ENCODE measurements around the gene XRN2. TPM values are rescaled to one million over a fixed set of nuclear protein-coding genes. Genes with fewer than 3 reads are reported as not detected.
A peak's percentile ranks its signal among the peaks of the same experiment; 100 is the strongest.

Gene XRN2
- total and polyA plus RNA-seq, 2 donors from 2014 or later = 22.6 to 60.9 TPM

- Histone ChIP-seq H3K27me3 (ENCODE audit: control insufficient read depth, insufficient read depth, low read length) (peaks cover 72% of the 10 kb centered on the region), H3K9ac (ENCODE audit: low read length in 3 of 3) (no peak overlapping the region), H3K9me3 (ENCODE audit: control insufficient read depth in 2 of 3, insufficient read depth in 1 of 3, low read length in 3 of 3) (peaks cover 0 to 4% (median 0%) of the 10 kb centered on the region in 3 donors), H3K36me3 (ENCODE audit: control insufficient read depth in 2 of 3, insufficient read depth in 3 of 3, low read length in 3 of 3) (no peaks in the 10 kb centered on the region), H3K27ac (ENCODE audit: low read depth in 2 of 2, low read length in 2 of 2) (no peak overlapping the region), H3K4me3 (ENCODE audit: low read length in 3 of 3) (no peak overlapping the region), H3K4me1 (ENCODE audit: control insufficient read depth in 2 of 3, insufficient read depth in 2 of 3, low read depth in 1 of 3, low read length in 3 of 3) (no peaks in the 10 kb centered on the region)
- peak; percentile 28 to 64 (median 49) for DNase-seq
- no peak for TF ChIP-seq CTCF (IDR thresholded peaks at IDR 0.05; ENCODE audit: borderline replicate concordance, extremely low read depth, insufficient read depth)
- intact Hi-C loops (cut with DNase I) = no loop called here
- no peak for FAIRE-seq
Measured at GRCh38 chr20:21395666-21396598, 92.8 kb downstream of the XRN2 start.

- H3K27me3 ChIP-seq (ENCODE audit: control insufficient read depth, insufficient read depth, low read length) = peaks cover 74% of the 10 kb centered on the region
- H3K27ac ChIP-seq (ENCODE audit: low read depth in 2 of 2, low read length in 2 of 2) = no peak overlapping the region
- no peak overlapping the region for H3K4me3 ChIP-seq (ENCODE audit: low read length in 3 of 3)
- intact Hi-C loops (cut with DNase I) = no loop called here
- peak in 3 of 5 donors; percentile 27 to 63 (median 55) for DNase-seq
- no peak for TF ChIP-seq CTCF (IDR thresholded peaks at IDR 0.05; ENCODE audit: borderline replicate concordance, extremely low read depth, insufficient read depth)
- H3K36me3 ChIP-seq (ENCODE audit: control insufficient read depth in 2 of 3, insufficient read depth in 3 of 3, low read length in 3 of 3) = no peaks in the 10 kb centered on the region
- no peak for FAIRE-seq
- no peaks in the 10 kb centered on the region for H3K4me1 ChIP-seq (ENCODE audit: control insufficient read depth in 2 of 3, insufficient read depth in 2 of 3, low read depth in 1 of 3, low read length in 3 of 3)
- H3K9me3 ChIP-seq (ENCODE audit: control insufficient read depth in 2 of 3, insufficient read depth in 1 of 3, low read length in 3 of 3) = peaks cover 0 to 4% (median 0%) of the 10 kb centered on the region in 3 donors
- no peak overlapping the region for H3K9ac ChIP-seq (ENCODE audit: low read length in 3 of 3)
Measured at GRCh38 chr20:21396599-21397340, 93.6 kb downstream of the XRN2 start.

GRCh38 chr20:21397341-21398108 is 94.4 kb downstream of the XRN2 start, which contains the start of gene NKX2-4:
NKX2-4 (minus strand) TSS chr20:21397526; CDS start chr20:21397399, 127 bp downstream.
- Histone ChIP-seq H3K4me3 (ENCODE audit: low read length in 3 of 3) (no peak within 1 kb of the TSS), H3K9ac (ENCODE audit: low read length in 3 of 3) (no peak within 1 kb of the TSS), H3K9me3 (ENCODE audit: control insufficient read depth in 2 of 3, insufficient read depth in 1 of 3, low read length in 3 of 3) (peaks cover 0 to 4% (median 0%) of the 10 kb centered on the region in 3 donors), H3K36me3 (ENCODE audit: control insufficient read depth in 2 of 3, insufficient read depth in 3 of 3, low read length in 3 of 3) (no peaks in the 10 kb centered on the region), H3K27ac (ENCODE audit: low read depth in 2 of 2, low read length in 2 of 2) (no peak within 1 kb of the TSS), H3K4me1 (ENCODE audit: control insufficient read depth in 2 of 3, insufficient read depth in 2 of 3, low read depth in 1 of 3, low read length in 3 of 3) (no peaks in the 10 kb centered on the region), H3K27me3 (ENCODE audit: control insufficient read depth, insufficient read depth, low read length) (peaks cover 71% of the 10 kb centered on the region)
- FAIRE-seq (no peak), DNase-seq (peak in 2 of 5 donors; percentile 38 to 59)
- intact Hi-C loops (cut with DNase I) = no loop called here
- no peak for TF ChIP-seq CTCF (IDR thresholded peaks at IDR 0.05; ENCODE audit: borderline replicate concordance, extremely low read depth, insufficient read depth)
